ENCODE measurements around the gene CDKN2B.

Gene CDKN2B

DNA sequence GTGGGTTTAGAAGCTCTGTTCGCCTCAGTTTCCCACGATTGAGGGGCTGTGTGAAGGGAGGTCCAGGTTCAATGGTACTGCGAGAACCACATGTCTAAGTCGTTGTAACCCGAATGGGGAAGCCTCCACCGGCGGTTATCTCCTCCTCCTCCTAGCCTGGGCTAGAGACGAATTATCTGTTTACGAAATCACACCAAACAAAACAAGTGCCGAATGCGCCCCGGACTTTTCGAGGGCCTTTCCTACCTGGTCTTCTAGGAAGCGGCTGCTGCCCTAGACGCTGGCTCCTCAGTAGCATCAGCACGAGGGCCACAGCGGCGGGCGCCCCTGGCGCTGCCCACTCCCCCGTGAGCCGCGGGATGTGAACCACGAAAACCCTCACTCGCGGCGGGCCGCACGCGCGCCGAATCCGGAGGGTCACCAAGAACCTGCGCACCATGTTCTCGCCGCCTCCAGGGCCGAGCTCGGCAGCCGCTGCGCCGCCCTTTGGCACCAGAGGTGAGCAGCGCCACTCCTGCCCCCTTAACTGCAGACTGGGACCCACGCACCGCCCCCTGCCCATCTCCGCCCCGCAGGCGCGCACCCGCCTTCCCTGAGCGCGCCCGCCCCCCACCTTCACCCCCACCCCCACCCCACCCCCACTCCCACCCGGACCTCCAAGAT lies 15.1 kb downstream of the CDKN2B start, which contains the start of gene CDKN2A:
CDKN2A (minus strand) TSS at position 500 of the 663 bp plus-strand sequence.
- peak; percentile 90 for DNase-seq

DNA sequence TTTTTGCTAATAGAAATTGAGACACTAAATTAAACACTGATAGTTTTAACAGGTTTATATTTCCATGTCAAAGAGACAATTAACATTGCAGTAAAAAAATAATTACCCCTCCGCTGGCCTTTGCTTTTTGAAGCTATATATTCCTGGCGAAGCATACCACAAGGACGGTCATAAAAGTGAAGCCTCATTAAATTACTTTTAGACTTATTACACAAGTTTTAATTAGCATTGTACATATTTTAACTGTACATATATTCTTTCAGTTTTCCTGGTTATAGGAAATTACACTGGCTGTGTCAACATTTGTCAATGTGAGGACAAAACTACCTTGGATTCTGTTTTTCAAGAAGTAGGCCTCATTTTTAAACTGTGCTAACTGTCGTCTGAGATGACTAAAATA lies 16.1 kb downstream of the CDKN2B start:
- peak; percentile 70 for DNase-seq

DNA sequence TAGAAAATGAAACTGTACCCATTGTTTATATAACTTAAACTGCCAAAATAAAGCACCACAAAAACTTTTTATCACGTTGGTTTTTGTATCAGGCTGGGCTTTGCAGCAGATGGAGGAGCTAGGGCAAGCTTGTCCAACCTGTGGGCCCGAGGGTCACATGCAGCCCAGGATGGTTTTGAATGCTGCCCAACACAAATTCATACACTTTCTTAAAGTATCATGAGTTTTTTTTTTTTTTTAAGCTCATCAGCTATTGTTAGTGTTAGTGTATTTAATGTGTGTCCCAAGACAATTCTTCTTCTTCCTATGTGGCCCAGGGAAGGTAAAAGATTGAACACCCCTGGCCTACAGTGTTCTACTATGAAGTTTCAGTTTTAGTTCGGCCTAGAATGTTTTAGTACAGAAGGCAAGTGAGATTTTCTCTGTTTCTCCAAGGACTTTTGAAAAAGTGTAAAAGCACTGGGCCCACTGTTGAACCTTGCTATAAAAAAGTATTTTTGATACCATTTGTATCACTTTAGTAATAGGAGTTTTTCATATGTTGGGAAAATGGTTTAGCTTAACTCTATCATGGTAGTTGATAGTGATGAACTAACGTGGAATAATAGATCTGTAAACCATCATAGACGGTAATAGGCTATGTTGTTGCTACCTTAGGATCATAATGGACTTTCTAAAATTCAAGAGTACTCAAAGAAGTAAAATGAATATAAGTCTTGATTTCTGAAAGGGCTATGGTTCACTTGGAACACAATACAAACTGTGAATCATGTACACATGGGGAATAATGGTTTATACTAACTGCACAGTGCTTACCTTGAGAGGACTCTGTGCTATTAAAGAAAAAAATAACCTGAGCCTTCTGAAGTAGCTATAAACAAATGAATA lies 17.8 kb downstream of the CDKN2B start:
- peak; percentile 75 for DNase-seq

DNA sequence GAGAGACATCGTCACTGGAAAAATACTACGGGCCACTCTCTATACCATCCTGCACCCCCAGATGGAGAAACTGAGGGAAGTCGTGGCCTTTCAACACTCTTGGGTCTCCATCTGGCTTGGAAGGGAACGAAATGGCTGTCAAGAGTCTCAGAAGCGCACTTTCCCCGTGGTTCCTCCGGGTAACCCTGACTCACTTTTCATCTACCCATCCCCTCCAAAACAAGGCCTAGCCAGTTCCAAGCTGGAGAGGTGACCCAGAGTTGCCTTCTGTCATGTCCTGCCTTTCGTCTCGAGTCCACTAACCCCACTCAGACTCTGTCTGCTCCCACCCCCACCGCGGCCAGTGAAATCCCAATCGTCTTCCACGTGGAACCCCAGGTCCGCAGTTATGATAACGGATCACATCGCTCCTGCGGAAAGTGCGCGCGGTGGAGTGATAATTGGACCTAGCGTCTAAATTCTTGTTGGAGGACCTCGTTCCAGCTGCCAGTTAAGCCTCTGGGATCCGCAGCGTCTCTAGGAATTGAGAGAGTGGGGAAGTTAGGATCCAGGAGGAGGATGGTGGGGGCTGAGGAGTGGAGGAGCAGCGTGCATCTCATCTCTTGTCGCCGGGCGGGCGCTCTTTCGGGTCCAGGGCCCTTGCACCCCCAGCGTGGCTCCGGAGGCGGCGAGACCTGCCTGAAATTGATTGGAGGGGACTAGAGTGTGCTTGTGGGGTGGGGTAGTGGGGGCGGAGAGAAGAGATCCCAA lies 19.5 kb downstream of the CDKN2B start:
- DNase-seq, result no peak

DNA sequence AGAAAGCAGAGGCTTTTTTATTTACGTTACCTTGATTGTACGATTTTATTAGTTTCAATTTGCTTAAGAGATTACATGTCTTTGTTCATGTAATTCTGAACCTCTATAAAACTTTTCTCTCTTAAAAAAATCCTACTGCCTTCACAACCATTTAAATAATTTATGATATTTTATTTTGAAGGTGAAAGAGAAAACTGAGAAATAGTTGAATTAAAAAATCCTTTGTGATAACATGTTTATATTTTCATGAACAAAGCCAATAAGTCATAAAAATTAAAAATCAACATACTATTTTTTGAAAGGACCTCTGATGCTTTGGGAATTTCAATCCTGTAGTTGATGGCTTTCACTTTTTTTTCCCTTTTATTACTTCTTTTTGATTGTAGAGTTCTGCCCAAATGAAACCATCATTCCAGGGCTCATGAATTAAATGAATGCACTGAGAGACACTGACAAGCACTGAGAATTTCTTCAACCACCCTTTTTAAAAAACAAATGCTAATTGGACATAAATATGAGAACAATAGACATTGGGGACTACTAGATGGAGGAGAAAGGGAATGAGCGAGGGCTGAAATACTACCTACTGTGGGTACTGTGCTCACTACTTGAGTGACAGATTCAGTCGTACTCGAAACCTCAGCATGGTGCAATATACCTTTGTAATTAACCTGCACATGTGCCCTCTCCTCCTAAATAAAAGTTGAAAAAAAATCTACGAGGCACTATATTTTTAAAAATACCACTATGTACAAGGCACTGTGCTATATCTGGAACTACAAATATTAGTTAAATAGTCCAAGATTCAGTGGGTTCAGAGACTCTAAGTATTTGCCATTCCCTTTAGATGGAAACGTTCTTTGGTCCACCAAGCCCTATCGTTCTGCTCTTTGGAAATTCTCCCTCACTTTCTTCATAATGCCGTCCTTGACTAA lies 20.8 kb downstream of the CDKN2B start:
- DNase-seq, result no peak

DNA sequence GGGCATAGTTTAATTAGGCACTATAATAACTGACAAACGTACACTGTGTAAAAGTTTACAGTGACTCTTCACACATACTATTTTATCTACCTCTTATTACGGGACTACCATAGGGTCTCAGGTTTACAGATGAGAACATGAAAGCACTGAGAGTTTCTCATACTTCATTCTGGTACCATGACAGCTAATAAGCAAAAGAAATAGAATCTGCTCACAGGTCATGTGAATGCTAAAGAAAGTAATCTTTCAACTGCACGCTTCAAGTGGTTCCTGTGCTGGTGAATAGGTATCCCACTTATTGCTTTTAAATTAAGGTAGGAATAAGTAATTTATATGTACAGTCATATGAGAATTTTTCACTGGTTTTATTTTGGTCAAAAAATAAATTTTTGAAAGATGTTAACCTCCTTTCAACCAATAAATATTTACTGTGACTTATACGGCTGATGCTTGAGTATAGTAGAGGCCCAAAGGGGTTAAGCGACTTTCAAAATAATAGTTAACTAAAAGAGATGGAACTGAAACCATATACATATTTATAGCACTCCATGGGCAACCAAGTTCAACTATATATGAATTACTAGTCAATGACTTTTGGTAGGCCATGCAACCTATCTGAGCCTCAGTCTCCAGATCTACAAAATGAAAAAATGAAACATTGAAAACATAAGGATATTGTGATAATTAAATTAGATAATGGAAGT lies 23.0 kb downstream of the CDKN2B start:
- no peak for DNase-seq

DNA sequence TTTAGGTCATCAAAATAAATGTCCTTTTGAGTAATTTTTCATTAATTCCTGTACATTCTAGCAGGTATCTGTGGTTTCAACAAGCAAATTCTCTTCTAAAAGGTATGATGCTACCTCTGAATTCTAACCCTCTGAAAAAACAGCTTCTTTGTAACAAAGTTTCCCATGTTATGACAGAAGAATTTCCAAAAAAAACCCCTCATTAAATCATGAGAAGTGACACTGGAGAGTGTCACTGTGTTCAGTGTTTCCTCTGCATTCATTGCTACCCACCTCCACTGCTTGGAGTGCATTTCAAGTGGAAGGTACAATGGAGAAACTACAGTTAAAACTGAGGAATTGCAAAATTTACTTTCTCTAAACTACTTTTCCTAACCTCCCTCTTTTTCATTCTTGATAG lies 25.0 kb downstream of the CDKN2B start:
- DNase-seq, result no peak

DNA sequence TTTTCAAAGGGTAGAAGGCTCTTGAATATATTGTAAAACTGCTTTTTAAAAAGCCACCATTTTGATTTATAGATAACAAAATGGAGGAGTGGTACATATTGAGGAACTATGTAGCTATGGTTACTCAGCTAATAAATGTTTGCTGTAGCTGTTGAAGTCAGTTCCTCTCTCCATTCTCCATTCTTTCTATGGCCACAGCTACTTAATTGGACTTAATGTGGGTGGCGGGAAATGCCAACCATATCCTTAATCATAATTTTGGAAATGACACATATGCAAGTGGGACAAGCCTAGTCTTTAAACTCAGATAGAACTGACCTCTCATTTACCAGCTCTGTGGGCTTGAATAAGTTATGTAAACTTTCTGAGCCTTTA lies 25.6 kb downstream of the CDKN2B start:
- no peak for DNase-seq

DNA sequence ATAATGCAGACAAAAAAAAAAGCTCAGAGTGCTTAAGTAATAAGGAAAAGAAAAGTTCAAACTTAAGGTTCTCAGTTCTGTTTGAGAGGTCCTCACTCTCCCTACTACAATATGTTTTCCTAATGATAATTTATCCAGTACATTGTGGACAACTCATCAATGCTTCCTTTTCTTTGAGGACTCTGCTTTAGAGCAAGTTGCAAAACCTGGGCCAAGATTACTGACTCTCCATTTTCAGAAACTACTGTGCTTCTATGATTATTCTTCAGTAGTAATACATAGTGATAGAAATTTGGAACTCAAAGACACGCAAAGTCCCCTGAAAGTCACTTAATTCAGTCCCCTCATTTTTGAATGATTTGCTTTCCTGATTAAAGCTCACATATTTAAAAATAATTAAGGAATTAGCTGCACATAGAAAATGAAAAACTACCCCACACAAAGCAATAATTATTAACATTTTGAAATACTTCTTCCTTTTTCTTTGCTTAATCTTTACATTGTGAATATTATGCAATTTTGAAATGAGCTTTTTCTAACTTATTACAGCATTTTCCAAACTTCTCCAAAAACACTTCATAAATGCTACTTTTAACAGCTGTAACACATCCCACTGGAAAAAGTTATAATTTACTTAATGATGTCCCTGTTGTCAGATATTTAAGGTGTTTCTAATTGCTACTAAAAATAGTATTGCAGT lies 26.1 kb downstream of the CDKN2B start:
- no peak for DNase-seq

DNA sequence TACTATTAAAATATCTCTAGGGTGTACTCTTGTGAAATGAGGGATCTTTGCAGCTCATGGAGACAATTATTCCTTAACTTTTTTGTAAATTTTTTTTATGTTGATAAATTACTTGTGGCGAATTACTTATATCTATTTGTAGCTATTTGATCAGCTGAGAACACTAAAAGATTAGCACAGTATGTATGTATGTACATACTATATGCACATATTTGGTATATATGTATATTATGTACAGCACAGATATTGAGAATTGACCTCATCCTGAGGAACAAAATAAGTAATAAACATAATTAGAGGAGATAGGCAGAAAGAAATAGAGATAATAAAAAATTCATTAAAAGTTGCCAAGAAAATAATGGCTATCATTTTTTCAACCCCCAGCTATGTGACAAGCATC lies 26.7 kb downstream of the CDKN2B start:
- DNase-seq, result no peak

DNA sequence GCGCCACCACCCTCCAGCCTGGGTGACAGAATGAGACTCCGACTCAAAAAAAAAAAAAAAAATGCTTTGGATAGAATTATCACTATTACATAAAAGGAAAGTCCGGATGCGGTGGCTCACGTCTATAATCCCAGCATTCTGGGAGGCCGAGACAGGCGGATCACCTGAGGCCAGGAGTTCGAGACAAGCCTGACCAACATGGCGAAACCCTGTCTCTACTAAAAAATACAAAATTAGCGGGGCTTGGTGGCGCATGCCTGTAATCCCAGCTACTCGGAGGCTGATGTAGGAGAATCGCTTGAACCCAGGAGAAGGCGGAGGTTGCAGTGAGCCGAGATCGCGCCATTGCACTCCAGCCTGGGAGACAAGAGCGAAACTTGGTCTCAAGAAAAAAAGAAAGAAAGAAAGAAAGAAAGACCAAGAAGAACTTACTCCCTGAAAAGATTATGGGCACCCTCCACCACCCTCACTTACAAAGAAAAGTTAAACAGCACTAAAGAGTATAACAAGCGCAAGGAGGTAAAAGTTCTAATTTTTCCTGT lies 32.7 kb downstream of the CDKN2B start:
- DNase-seq, result no peak

DNA sequence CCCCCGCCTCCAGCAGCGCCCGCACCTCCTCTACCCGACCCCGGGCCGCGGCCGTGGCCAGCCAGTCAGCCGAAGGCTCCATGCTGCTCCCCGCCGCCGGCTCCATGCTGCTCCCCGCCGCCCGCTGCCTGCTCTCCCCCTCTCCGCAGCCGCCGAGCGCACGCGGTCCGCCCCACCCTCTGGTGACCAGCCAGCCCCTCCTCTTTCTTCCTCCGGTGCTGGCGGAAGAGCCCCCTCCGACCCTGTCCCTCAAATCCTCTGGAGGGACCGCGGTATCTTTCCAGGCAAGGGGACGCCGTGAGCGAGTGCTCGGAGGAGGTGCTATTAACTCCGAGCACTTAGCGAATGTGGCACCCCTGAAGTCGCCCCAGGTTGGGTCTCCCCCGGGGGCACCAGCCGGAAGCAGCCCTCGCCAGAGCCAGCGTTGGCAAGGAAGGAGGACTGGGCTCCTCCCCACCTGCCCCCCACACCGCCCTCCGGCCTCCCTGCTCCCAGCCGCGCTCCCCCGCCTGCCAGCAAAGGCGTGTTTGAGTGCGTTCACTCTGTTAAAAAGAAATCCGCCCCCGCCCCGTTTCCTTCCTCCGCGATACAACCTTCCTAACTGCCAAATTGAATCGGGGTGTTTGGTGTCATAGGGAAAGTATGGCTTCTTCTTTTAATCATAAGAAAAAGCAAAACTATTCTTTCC lies 34.2 kb downstream of the CDKN2B start:
- DNase-seq, result peak; percentile 88

DNA sequence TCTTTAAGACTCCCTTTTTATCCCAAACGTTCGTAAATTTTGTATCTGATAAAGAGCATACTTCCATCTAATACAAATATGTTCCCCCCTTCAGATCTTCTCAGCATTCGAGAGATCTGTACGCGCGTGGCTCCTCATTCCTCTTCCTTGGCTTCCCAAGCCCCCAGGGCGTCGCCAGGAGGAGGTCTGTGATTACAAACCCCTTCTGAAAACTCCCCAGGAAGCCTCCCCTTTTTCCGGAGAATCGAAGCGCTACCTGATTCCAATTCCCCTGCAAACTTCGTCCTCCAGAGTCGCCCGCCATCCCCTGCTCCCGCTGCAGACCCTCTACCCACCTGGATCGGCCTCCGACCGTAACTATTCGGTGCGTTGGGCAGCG lies 34.8 kb downstream of the CDKN2B start:
- no peak for DNase-seq

DNA sequence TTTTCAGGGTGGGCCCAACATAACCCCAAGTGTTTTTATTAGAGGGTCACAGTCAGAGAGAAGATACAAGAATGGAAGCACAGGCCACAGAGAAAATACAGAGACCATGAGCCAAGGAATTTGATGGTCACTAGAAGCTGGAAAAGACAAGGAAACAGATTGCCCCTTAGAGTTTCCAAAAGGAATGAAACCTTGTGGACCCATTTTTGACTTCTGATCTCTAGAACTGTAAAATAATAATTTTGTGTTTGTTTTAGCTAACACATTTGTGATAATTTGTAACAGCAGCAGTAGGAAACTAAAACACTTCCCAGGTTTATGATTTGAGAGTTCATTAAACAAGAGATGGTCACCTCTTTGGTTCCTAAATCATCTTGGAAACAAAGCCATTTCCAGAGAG lies 36.7 kb downstream of the CDKN2B start:
- DNase-seq, result no peak

DNA sequence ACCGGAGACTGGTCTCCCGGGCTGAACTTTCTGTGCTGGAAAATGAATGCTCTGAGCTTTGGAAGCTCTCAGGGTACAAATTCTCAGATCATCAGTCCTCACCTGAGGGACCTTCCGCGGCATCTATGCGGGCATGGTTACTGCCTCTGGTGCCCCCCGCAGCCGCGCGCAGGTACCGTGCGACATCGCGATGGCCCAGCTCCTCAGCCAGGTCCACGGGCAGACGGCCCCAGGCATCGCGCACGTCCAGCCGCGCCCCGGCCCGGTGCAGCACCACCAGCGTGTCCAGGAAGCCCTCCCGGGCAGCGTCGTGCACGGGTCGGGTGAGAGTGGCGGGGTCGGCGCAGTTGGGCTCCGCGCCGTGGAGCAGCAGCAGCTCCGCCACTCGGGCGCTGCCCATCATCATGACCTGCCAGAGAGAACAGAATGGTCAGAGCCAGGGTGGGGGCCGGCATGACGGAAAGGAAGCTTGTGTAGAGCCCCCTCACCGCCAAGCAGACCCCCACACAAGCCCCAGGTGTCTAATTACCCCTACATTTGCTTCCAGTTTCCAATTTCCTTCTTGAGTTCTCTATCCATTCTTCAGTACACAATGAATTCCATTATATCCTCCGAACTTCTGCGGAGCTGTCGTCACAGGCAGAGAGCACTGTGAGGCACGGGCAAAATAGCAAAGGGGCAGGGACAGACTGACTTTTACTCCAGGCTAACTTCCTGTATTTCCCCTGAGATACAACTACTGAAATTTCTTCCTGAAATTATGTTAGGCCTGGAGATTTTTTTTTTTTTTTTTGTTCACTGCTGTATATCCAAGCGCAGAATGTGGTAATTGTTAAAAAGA lies 38.1 kb downstream of the CDKN2B start:
- DNase-seq, result no peak

DNA sequence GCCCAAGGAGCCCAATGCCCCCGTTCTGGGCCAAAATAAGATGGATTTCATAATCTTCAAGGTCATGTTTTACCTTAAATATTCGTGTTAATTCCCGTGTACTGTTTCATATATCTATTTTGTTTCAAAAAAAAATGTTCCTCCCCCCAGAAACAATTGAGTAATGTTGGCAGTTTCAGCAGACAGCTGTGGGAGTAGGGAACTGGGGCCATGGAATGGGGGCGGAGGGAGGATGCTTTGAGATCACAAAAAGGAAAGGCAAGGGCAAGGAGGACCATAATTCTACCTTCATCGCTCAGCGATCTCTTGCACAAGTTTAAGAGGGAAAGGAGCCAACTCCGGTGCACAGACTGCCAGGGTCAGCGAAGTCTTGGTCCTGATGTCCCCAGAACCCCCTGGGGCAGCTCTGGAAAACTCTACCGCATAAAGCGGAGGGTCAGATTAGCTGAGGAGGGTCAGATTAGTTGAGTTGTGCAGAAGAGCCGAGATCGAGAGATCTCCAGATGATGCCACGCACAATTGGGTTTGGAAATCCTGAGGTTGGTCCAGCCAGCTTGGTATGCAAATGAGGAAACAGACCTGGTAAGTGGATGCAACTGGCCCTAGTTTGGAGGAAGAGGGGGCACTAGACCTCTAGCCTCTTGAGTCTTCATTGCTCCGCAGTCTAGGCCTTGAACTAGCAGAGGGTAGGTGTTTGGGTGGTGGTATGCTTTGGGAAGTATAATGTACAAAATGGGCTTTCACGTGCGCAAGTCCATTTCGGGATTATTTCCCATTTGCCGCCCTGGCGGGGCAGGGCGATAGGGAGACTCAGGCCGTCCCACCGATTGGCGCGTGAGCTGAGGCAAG lies 38.9 kb downstream of the CDKN2B start:
- no peak for DNase-seq

DNA sequence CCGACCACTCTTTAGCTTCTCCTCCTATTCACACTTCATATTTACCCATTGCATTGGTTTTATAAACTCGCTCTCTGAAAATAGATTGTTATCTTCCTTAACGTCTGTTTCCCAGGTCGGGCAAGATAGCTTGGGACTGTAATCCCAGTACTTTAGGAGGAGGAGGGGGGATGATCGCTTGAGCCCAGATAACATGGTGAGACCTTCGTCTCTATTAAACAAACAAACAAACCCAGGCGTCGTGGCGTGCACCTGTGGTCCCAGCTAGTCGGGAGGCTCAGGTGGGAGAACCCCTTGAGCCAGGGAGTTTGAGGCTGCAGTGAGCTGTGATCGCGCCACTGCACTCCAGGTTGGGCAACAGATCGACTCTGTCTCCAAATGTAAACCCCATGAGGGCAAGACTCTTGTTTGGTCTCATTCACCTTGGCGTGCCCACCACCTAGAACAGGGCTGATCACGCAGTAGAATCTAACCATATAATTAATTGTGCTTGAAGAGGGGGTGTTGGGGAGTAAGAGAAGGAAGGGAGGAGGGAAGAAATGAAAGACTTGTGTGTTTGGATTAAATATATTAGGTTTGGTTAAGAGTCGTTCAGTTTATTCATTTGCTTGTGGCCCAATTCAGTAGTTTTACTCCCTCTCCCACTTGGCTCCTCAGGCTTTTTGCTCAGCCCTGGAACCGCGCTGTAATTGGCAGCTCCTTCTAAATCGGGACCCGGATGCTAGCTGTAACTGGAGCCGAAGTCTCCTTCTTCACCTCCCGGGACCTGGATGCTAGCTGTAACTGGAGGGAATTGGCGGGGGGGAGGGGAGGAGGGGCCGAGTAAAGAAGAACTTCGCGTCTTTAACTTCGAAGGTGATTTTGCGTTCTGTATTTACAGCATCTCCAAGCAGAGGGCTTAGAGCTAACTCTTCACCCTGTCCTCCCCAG lies 39.8 kb downstream of the CDKN2B start:
- no peak for DNase-seq
